HFFc6 (cell line): Measurements from ENCODE around the gene PXK. TPM values are rescaled to one million over a fixed set of nuclear protein-coding genes. Genes with fewer than 3 reads are reported as not detected.

Experiments
- DNase-seq: peaks from one replicate; pipeline ENCODE4 v3.0.0-alpha.2; 2018
- H3K27ac Mint-ChIP-seq: 2 replicates; pipeline ENCODE4 v1.8.0; 2020; ENCODE audit warnings: mild to moderate bottlenecking, mixed read lengths
- H3K27me3 Mint-ChIP-seq: 2 replicates; pipeline ENCODE4 v1.8.0; 2021; ENCODE audit warnings: mild to moderate bottlenecking, moderate library complexity, mixed read lengths; ENCODE audit not compliant: insufficient read depth
- H3K36me3 Mint-ChIP-seq: 2 replicates; pipeline ENCODE4 v1.8.0; 2021; ENCODE audit warnings: low read depth, mixed read lengths
- H3K4me1 Mint-ChIP-seq: 2 replicates; pipeline ENCODE4 v1.8.0; 2020; ENCODE audit warnings: low read depth, mixed read lengths
- H3K4me3 Mint-ChIP-seq: 2 replicates; pipeline ENCODE4 v1.8.0; 2020; ENCODE audit warnings: mild to moderate bottlenecking, moderate library complexity, mixed read lengths
- H3K9me3 Mint-ChIP-seq: 2 replicates; pipeline ENCODE4 v1.8.0; 2020; ENCODE audit warnings: mild to moderate bottlenecking, mixed read lengths
- total RNA-seq, 6 experiments: library from RNA; stranded (reverse); fragmentation: NEBNext Ultra II Directional; extraction: Animal tissue kit (Norgen Biotek cat#: 25700); gene quantifications; 2 replicates in 1 of 6; 3 replicates in 5 of 6; pipeline ENCODE4 v1.2.3, GENCODE V29; 2021
- TF ChIP-seq, protein P1 (sequence below): fragments of 200-600 bp; sonication (generic); IDR thresholded peaks from 2 replicates; pipeline ENCODE4 v1.5.0; 2021; ENCODE audit warnings: antibody characterized with exemption, mild to moderate bottlenecking

PXK gene
- total RNA-seq, 6 experiments from 2014 or later: 16.3 to 25.1 (median 21.1) TPM

DNA sequence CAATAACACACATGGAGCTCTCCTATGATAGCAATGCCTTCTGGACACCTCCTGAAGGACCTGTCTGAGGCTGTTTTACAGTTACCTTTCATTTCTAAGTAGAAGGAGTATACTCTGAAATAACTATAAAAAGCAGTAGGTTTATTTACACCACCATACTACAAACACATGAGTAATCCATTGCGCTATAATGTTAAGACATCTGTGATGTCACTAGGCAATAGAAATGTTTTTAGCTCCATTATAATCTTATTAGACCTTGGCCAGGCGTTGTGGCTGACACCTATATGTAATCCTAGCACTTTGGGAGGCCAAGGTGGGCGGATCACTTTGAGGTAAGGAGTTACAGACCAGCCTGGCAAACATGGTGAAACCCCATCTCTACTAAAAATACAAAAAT is 24.7 kb downstream of the PXK start:
- TF ChIP-seq, protein P1, sequence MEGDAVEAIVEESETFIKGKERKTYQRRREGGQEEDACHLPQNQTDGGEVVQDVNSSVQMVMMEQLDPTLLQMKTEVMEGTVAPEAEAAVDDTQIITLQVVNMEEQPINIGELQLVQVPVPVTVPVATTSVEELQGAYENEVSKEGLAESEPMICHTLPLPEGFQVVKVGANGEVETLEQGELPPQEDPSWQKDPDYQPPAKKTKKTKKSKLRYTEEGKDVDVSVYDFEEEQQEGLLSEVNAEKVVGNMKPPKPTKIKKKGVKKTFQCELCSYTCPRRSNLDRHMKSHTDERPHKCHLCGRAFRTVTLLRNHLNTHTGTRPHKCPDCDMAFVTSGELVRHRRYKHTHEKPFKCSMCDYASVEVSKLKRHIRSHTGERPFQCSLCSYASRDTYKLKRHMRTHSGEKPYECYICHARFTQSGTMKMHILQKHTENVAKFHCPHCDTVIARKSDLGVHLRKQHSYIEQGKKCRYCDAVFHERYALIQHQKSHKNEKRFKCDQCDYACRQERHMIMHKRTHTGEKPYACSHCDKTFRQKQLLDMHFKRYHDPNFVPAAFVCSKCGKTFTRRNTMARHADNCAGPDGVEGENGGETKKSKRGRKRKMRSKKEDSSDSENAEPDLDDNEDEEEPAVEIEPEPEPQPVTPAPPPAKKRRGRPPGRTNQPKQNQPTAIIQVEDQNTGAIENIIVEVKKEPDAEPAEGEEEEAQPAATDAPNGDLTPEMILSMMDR: no peak
- DNase-seq: no peak
- H3K27me3 Mint-ChIP-seq: 0 out of 2 replicates have a peak, but pooled peaks cover 2% of the 10 kb centered on the region
- no peak overlapping the region for H3K4me3 Mint-ChIP-seq
- H3K9me3 Mint-ChIP-seq: no peaks in the 10 kb centered on the region
- no peaks in the 10 kb centered on the region; the same call in 1 of the 2 replicates for H3K36me3 Mint-ChIP-seq
- no peak overlapping the region for H3K27ac Mint-ChIP-seq
- H3K4me1 Mint-ChIP-seq: peaks cover 19% of the 10 kb centered on the region

DNA sequence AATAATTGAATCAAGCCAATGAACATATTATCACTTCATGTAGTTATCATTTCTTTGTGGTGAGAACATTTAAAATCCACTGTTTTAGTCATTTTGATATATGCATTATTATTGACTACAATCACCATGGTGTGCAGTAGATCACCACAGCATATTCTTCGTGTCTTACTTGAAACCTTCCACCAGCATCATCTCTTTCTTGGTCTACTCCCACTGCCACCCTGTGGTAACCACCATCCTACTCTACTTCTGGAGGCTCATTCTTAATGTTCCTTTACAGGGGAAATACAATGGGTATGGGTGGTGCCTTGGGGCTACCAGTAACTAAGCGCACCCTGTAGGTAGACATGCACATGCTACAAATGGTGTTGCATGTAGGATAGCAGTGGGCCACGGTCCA is 25.4 kb downstream of the PXK start:
- Mint-ChIP-seq H3K9me3 (no peaks in the 10 kb centered on the region), H3K36me3 (no peaks in the 10 kb centered on the region; the same call in 1 of the 2 replicates), H3K27ac (no peak overlapping the region), H3K4me3 (no peak overlapping the region), H3K4me1 (peaks cover 19% of the 10 kb centered on the region), H3K27me3 (0 out of 2 replicates have a peak, but pooled peaks cover 2% of the 10 kb centered on the region)
- TF ChIP-seq, protein P1: no peak
- no peak for DNase-seq

DNA sequence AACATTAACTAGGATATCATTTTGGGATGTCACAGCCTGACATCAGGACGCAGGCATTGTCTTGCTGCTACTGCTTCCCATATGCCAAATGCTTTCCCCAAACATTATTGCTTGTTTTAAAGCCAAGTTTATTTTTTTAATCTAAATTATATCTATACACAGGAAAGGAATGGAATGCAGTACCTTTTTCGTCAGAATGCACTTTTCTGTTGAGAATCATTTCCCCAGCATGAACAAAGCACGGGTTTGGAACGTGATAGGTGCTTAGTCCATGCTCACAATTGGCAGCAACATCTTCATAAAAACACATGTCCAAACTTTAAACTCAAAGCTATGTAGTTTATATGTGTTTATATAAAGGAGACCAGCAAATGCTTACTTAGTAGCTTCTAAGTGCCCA is 26.1 kb downstream of the PXK start:
- H3K36me3 Mint-ChIP-seq: peaks cover 7% of the 10 kb centered on the region
- 0 out of 2 replicates have a peak, but pooled peaks cover 2% of the 10 kb centered on the region for H3K27me3 Mint-ChIP-seq
- TF ChIP-seq, protein P1: no peak
- no peak overlapping the region for H3K4me3 Mint-ChIP-seq
- H3K9me3 Mint-ChIP-seq: no peaks in the 10 kb centered on the region
- no peak for DNase-seq
- H3K4me1 Mint-ChIP-seq: peaks cover 14% of the 10 kb centered on the region
- no peak overlapping the region for H3K27ac Mint-ChIP-seq

DNA sequence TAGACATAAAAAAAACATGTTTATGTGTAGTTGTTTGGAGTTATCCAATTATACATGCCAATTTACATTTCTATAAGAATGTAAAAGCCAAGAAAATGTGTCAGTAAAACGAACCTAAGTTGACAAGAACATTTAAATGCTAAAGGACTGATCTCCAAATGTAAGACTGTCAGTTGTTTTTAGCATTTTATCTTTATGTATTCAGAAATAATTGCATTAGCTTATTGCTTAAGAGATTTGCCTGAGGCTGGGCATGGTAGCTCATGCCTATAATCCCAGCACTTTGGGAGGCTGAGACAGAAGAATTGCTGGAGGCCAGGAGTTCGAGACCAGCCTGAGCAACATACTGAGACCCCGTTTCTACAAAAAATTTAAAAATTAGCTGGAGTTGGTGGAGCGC is 26.9 kb downstream of the PXK start:
- Mint-ChIP-seq H3K27ac (no peak overlapping the region), H3K36me3 (peaks cover 11% of the 10 kb centered on the region), H3K4me1 (0 out of 2 replicates have a peak, but pooled peaks cover 9% of the 10 kb centered on the region), H3K27me3 (0 out of 2 replicates have a peak, but pooled peaks cover 2% of the 10 kb centered on the region), H3K4me3 (no peak overlapping the region), H3K9me3 (no peaks in the 10 kb centered on the region)
- TF ChIP-seq, protein P1: no peak
- DNase-seq: no peak

DNA sequence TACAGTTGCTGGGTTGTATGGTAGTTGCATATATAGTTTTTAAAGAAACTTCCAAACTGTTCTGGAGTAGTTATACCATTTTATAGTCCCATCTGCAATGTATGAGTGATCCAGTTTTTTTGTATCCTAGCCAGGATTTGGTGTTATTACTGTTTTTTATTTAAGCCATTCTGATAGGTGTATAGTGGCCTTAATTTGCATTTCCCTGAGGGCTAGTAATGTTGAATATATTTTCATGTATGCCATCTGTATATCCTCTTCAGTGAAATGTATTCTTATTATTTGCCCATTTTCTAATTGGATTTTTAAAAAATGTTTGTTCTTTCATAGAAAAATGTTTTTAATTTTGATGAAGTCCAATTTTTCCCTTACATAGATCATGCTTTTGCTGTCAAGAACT is 29.2 kb downstream of the PXK start:
- TF ChIP-seq, protein P1: no peak
- DNase-seq: no peak
- Mint-ChIP-seq H3K9me3 (no peaks in the 10 kb centered on the region), H3K4me3 (no peak overlapping the region), H3K27ac (no peak overlapping the region), H3K27me3 (0 out of 2 replicates have a peak, but pooled peaks cover 2% of the 10 kb centered on the region), H3K36me3 (peaks cover 11% of the 10 kb centered on the region), H3K4me1 (peaks cover 12% of the 10 kb centered on the region)

DNA sequence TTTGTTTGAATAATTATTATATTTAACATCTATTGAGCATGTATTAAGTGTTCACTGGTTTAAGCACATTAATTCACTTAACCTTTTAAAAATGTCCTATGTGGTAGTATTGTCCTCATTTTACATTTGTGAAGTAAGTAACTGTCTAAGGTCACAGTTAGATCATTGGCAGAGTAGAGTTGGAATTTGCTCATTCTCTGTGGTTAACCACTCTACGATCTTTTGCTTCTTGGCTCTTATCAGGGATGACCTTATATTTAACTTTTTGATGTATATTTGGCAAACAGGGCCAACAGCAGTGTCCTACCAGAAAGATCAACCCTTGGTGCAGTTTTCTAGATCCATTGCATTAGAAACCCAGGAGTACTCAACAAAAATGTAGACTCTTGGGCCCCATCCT is 34.0 kb downstream of the PXK start:
- Mint-ChIP-seq H3K27me3 (no peaks in the 10 kb centered on the region), H3K4me1 (peaks cover 10% of the 10 kb centered on the region), H3K27ac (no peak overlapping the region), H3K9me3 (no peaks in the 10 kb centered on the region), H3K36me3 (peaks cover 11% of the 10 kb centered on the region; the same call in 1 of the 2 replicates), H3K4me3 (no peak overlapping the region)
- TF ChIP-seq, protein P1: no peak
- DNase-seq: no peak
